Ishikawa (cell line): Measurements from ENCODE around the gene LURAP1L.

Experiments
- CEBPB ChIP-seq: IDR thresholded peaks from 2 replicates; pipeline ENCODE4 v1.6.1; 2012
- CREB1 ChIP-seq: IDR thresholded peaks from 2 replicates; pipeline ENCODE4 v1.6.1; 2012; ENCODE audit warnings: low read depth
- EP300 ChIP-seq: IDR thresholded peaks from 2 replicates; pipeline ENCODE4 v1.6.1; 2012; ENCODE audit warnings: borderline replicate concordance
- NFIC ChIP-seq: IDR thresholded peaks from 2 replicates; pipeline ENCODE4 v1.6.1; 2012
- TCF12 ChIP-seq: IDR thresholded peaks from 2 replicates; pipeline ENCODE4 v1.6.1; 2012; ENCODE audit warnings: low read depth
- YY1 ChIP-seq: IDR thresholded peaks from 2 replicates; pipeline ENCODE4 v1.6.1; 2012; ENCODE audit warnings: low read depth
- TF ChIP-seq, protein P1 (sequence below): IDR thresholded peaks from 2 replicates; pipeline ENCODE4 v1.6.1; 2012; ENCODE audit warnings: low read depth, mild to moderate bottlenecking

DNA sequence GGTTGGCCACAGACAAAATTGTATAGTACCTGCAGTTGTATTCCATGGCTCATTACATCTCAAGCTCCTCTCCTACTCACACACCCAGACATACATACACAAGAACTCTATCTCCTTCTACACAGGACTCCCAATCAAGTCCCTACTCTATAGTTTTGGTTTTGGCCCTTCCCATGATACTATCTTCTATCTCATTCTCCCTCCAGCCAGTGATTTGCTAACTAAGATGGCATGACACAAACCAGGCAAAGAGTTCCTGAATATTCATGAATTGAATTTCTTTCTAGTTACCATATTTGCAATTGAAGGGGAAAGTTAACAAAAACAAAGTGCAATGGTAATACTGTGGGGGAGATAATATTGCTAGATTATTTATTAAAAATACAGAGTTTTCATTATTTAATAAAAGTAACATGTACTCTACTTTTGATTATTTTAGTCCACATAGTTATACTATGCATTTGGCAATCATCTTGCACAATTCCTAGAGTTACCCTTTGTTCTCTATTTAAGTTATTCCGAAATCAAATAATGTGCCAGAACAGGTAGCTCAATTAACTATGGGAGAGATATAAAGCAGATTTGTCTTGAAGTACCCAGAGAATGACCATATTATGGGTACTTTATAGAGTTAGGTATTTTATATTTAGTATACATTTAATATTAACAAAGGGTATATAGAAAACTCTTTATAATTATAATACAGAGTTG is 9.6 kb upstream of the LURAP1L start:
- TF ChIP-seq EP300: no peak
- TF ChIP-seq TCF12: no peak
- no peak for TF ChIP-seq YY1
- no peak for TF ChIP-seq CEBPB
- TF ChIP-seq, protein P1, sequence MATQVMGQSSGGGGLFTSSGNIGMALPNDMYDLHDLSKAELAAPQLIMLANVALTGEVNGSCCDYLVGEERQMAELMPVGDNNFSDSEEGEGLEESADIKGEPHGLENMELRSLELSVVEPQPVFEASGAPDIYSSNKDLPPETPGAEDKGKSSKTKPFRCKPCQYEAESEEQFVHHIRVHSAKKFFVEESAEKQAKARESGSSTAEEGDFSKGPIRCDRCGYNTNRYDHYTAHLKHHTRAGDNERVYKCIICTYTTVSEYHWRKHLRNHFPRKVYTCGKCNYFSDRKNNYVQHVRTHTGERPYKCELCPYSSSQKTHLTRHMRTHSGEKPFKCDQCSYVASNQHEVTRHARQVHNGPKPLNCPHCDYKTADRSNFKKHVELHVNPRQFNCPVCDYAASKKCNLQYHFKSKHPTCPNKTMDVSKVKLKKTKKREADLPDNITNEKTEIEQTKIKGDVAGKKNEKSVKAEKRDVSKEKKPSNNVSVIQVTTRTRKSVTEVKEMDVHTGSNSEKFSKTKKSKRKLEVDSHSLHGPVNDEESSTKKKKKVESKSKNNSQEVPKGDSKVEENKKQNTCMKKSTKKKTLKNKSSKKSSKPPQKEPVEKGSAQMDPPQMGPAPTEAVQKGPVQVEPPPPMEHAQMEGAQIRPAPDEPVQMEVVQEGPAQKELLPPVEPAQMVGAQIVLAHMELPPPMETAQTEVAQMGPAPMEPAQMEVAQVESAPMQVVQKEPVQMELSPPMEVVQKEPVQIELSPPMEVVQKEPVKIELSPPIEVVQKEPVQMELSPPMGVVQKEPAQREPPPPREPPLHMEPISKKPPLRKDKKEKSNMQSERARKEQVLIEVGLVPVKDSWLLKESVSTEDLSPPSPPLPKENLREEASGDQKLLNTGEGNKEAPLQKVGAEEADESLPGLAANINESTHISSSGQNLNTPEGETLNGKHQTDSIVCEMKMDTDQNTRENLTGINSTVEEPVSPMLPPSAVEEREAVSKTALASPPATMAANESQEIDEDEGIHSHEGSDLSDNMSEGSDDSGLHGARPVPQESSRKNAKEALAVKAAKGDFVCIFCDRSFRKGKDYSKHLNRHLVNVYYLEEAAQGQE: no peak
- no peak for TF ChIP-seq NFIC
- no peak for TF ChIP-seq CREB1
